GM12864 (cell line): ENCODE results near the gene CD8B.
"Not testable (repeated sequence)": the region's sequence is repeated elsewhere in the genome, so short reads cannot be mapped to it uniquely, and the experiment has no call there.

ENCODE experiments used
- DNase-seq: peaks from one replicate; pipeline ENCODE4 v3.0.0-alpha.2; 2011; ENCODE audit warnings: low read depth
- H3K4me3 ChIP-seq: 2 replicates; pipeline ENCODE4 v1.5.1; 2011; ENCODE audit warnings: mild to moderate bottlenecking, low read depth, low read length, control low read depth
- CTCF ChIP-seq: IDR thresholded peaks from 2 replicates; pipeline ENCODE4 v1.5.1; 2011; ENCODE audit warnings: low read depth, mild to moderate bottlenecking, moderate library complexity, low read length, control low read depth, inconsistent platforms; ENCODE audit errors: missing control alignments

The CD8B gene

GRCh38 chr2:86839455-86839854 is 22.2 kb downstream of the CD8B start:
- not testable (repeated sequence) for H3K4me3 ChIP-seq, DNase-seq

GRCh38 chr2:86837714-86838113 is 24.0 kb downstream of the CD8B start:
- not testable (repeated sequence) for H3K4me3 ChIP-seq, DNase-seq

- DNase-seq, H3K4me3 ChIP-seq: not testable (repeated sequence)
These were observed 24.6 kb downstream of the CD8B start for GRCh38 chr2:86836915-86837695.

GRCh38 chr2:86835548-86835889 is 26.2 kb downstream of the CD8B start:
- DNase-seq, H3K4me3 ChIP-seq: not testable (repeated sequence)

- H3K4me3 ChIP-seq, result no peak overlapping the region
These were observed 28.4 kb downstream of the CD8B start for GRCh38 chr2:86833315-86833714.

GRCh38 chr2:86832334-86833096 is 29.2 kb downstream of the CD8B start:
- DNase-seq, result no peak
- no peak for TF ChIP-seq CTCF
- no peak overlapping the region for H3K4me3 ChIP-seq

More at GRCh38 chr2:86833315-86833714, 28.4 kb downstream of the CD8B start:
- no peak for TF ChIP-seq CTCF
- DNase-seq, result no peak

GRCh38 chr2:86831537-86831936 is 30.1 kb downstream of the CD8B start:
- no peak for TF ChIP-seq CTCF
- H3K4me3 ChIP-seq, result no peak overlapping the region
- no peak for DNase-seq

GRCh38 chr2:86826951-86827350 is 34.7 kb downstream of the CD8B start:
- no peak for DNase-seq
- TF ChIP-seq CTCF, result no peak
- H3K4me3 ChIP-seq, result no peak overlapping the region

- TF ChIP-seq CTCF, result no peak
- no peak overlapping the region for H3K4me3 ChIP-seq
- no peak for DNase-seq
These were observed 35.8 kb downstream of the CD8B start for GRCh38 chr2:86825693-86826381.
